Endometrial microvascular endothelial cells (primary cell): ENCODE results near the gene RAB4B. TPM values are rescaled to one million over a fixed set of nuclear protein-coding genes. Genes with fewer than 3 reads are reported as not detected.
"Not testable (repeated sequence)": the region's sequence is repeated elsewhere in the genome, so short reads cannot be mapped to it uniquely, and the experiment has no call there.

Experiments
- in situ Hi-C: cut with HindIII; loops from 2 replicates; pipeline ENCODE4 v1.10.0; 2017; ENCODE audit warnings: low sequenced_read_pairs, low pct_unique_long_range_greater_than_20kb; ENCODE audit errors: inconsistent ontology term
- total RNA-seq: library from RNA; depleted of rRNA; stranded (reverse); fragments of >200 nt; gene quantifications from one replicate; pipeline ENCODE4 v1.2.3, GENCODE V29; 2015; ENCODE audit errors: inconsistent ontology term

The RAB4B gene
- total RNA-seq, 1 donor from 2014 or later, result 30.0 TPM

GRCh38 chr19:40747536-40747935 lies 30.5 kb upstream of the RAB4B start:
- in situ Hi-C loops, result no loop called here

DNA sequence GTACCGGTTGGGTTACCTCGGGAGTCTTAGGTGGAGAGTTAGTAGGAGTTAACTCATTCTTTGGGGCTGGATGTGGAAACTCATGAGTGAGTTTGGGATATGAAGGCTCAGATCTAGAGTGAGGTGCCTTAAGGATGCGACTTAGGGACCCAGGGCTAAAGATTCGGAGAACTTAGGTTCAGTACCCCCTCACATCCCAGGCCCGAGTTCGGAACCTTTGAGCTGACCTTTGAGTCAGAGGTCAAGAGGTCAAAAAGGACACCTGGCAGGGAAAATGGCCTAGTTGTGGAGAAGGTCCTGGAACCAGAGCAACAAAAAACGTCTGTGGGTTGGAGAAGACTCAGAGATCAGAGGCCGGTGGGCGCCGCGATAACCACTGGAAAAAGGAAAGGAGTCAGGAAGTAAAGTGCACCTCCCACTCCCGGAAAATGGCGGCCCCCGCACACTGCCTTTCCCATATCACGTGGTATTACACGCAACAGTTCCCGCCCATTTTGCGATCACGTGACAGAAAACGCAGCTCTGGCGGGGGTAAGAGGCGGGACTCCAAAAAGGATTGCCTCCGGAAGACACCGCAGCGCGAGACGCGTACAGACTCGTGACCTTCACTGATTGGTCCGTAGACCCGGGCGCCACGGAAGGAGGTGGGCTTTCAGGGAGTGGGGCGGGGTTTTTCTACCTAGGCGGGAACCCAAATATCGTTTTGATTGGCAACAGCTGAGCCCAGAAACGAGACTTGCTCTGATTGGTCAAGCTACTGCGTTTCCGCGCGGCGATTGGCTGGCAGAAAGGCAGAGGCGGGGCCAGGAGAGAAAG lies 27.8 kb upstream of the RAB4B start, which contains the start of gene ACTMAP:
ACTMAP (minus strand) TSS at position 420 of the 816 bp plus-strand sequence. CDS start 674 bp downstream, outside the sequence.
- in situ Hi-C loops, result no loop called here

GRCh38 chr19:40750874-40751537 lies 27.0 kb upstream of the RAB4B start, which contains the start of gene SNRPA:
TSS of gene SNRPA (plus strand) at chr19:40751203. CDS start at chr19:40751409, 206 bp downstream.
- in situ Hi-C loops, result no loop called here

DNA sequence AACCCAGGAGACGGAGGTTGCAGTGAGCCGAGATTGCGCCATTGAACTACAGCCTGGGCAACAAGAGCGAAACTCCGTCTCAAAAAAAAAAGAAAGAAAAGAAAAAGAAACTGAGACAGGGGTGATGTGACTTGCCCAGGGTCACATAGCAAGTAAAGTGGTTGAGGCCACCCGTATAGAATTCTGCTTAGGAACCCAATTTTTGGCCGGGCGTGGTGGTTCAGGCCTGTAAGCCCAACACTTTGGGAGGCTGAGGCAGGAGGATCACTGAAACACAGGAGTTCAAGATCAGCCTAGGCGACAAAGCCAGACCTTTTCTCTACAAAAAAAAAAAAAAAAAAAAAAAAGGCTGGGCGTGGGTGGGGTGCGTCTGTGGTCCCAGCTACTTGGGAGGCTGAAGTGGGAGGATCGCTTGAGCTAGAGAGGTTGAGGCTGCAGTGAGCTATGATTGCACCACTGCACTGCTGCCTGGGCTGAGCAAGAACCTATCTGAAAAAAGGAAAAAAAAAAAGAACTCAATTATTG lies 25.7 kb upstream of the RAB4B start:
- in situ Hi-C loops, result no loop called here

DNA sequence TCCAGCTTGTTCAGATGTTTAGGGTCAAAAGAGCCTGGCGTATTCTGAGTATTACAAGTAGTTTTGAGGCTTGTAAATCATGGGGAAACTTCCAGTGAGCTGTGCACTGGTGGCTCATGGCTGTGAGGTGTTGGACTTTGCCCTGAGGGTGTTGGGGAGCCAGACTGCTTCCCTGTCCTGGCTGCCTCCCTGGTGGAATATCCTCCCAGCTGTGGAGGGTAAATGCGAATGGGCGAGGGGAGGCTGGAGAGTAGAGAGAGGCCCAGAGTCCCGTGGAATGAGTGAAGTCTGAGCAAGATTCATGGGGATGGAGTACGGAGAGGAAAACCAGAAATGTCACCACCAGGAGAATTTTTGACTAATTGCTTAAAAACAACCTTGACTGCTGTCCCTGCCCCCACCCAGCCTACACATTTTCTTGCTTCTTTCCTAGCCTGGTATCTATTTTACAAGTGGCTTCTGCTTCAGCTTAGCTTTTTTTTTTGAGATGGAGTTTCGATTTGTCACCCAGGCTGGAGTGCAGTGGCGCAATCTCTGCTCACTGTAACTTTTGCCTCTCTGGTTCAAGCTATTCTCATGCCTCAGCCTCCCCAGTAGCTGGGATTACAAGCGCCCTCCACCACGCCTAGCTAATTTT lies 23.3 kb upstream of the RAB4B start:
- in situ Hi-C loops, result no loop called here

DNA sequence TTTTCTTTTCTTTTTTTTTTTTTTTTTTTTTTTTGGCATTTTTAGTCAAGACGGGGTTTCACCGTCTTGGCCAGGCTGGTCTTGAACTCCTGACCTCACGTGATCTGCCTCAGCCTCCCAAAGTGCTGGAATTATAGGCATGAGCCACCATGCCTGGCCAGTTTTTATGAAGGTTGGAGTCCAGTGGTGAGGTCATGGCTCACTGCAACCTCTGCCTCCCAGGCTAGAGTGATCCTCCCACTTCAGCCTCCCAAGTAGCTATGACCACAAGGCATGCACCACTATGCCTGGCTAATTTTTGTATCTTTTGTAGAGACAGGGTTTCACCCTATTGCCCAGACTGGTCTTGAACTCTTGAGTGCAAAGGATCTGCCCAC lies 22.8 kb upstream of the RAB4B start:
- in situ Hi-C loops, result no loop called here

GRCh38 chr19:40755791-40756190 lies 22.3 kb upstream of the RAB4B start:
- in situ Hi-C loops, result no loop called here

DNA sequence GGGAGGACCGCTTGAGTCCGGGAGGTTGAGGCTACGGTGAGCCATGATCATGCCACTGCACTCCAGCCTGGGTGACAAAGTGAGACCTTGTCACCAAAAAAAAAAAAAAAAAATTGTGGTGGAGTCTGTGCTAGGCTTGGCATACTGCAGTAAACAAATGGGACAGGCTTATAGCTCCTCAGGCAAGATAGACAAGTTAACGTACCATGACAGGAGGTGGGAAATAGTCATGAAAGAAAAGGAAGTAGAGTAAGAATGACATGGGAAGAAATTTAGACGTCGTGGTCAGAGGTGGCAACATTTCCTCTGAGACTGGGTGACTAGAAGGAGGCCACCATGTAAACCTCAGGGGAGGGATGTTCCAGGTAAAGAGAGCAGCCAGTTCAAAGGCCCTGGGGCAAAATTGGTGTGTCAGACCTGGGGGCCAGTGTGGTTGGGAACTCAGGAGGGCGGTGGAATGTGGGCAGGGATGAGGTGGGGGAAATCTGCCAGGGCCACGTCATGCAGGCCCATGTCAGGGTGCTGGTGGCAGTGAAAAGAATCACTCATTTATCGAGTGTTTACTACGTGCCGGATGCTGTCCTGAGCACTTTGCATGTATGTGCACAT lies 21.4 kb upstream of the RAB4B start:
- in situ Hi-C loops, result no loop called here

GRCh38 chr19:40758491-40758890 lies 19.6 kb upstream of the RAB4B start:
- in situ Hi-C loops, result no loop called here

- in situ Hi-C loops, result no loop called here
These were observed 18.7 kb upstream of the RAB4B start for GRCh38 chr19:40759352-40759751.

DNA sequence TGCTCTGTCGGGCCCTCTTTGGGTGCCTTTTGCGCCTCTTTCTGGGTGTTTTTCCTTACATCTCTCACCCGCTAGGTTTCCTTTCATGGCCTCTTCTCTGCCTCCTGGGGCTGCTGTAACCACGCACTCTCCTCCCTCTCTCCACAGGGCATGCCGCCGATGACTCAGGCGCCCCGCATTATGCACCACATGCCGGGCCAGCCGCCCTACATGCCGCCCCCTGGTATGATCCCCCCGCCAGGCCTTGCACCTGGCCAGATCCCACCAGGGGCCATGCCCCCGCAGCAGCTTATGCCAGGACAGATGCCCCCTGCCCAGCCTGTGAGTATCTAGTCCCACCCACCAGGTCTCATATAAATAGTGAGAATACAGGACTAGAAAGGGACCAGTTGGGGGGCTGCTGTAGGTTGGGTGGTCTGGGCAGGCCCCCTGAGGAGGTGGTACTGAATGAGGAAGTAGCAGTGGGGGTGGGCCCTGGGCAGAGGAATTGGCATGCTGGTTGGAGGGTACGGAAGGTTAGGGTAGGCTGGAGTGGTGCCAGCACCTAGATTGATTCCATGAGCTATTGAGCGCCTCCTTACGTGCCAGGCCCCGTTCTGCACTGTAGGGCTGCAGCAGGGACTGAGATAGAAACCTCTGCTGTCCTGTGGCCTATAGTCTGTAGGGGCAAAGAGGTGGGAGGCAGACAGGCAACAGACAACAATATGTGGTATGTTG lies 15.1 kb upstream of the RAB4B start:
- in situ Hi-C loops, result no loop called here

DNA sequence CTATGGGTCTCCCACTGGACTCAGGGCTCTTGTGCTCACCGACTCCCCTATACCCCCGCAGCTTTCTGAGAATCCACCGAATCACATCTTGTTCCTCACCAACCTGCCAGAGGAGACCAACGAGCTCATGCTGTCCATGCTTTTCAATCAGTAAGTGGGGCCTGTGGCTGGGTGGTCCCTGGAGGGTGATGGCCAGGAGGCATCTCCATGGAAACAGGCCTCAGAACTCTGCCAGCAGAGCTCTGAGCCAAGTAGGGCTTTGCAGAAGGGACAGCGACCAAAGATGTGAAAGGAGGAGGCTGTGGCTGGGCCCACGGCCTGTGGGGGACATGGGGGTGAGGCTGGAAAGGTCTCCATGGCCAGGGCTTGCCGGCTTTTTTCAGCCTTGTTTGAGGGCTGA lies 14.5 kb upstream of the RAB4B start:
- in situ Hi-C loops, result no loop called here

GRCh38 chr19:40763963-40764362 lies 14.1 kb upstream of the RAB4B start:
- in situ Hi-C loops, result no loop called here

- in situ Hi-C loops, result not testable (repeated sequence)
These were observed 11.7 kb upstream of the RAB4B start for GRCh38 chr19:40766385-40766784.

- in situ Hi-C loops, result no loop called here
These were observed 9.2 kb upstream of the RAB4B start for GRCh38 chr19:40768869-40769268.

DNA sequence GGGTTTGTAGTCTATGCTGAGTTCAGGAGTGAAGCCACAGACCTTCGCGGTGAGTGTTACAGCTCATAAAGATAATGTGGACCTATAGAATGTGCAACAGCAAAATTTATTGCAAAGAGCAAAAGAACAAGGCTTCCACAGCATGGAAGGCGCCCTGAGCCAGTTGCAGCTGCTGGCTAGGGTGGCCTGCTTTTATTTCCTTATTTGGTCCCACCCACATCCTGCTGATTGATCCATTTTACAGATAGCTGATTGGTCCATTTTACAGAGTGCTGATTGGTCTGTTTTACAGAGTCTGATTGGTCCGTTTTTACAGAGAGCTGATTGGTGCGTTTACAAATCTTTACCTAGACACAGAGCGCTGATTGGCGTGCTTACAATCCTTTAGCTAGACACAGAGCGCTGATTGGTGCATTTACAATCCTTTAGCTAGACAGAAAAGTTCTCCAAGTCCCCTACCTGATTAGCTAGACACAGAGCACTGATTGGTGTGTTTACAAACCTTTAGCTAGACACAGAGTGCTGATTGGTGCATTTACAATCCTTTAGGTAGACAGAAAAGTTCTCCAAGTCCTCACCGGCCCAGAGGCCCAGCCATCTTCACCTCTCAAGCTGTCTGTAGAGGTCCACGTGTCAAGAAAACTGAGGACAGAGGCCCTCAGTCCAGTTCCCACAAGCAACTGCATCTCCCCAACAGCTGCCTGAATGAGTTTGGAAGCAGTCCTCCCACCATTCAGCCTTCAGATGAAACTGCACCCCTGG lies 6.8 kb upstream of the RAB4B start:
- in situ Hi-C loops, result not testable (repeated sequence)

DNA sequence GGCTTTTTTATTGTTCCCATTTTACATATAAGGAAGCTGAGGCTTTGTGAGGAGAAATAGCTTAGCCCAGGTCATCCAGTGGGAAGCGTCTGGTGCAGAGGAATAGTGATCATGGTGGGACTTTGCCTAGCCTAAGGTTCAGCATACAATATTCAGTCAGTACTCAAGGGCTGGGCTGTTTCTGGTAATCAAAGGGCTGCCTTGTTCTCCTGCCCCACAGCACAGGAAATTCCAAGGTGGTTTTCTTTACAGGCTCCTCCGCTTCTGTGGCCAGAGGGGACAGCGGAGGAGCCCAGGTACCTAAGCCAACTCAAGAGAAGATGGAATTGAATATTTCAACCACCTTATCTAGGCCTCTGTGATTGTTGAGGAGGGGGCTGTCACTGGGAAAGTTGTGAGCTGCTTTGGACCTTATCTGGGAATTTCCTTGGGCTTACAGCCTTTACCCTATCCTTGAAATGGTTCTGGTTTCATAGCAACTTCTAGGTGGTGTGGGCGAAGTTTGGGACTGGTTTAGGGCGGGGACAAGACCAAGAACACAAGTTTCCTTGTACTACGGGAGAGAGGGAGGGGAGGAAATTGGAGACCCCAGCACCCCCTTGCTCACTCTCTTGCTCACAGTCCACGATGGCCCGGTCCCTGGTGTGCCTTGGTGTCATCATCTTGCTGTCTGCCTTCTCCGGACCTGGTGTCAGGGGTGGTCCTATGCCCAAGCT lies 3.0 kb upstream of the RAB4B start, which contains the start of gene MIA:
MIA (plus strand) TSS at position 606 of the 716 bp plus-strand sequence; CDS start at position 628, 22 bp downstream.
- in situ Hi-C loops, result no loop called here
